HG02678 (cell line): ENCODE results near the gene KHK.
"Not testable (repeated sequence)": the region's sequence is repeated elsewhere in the genome, so short reads cannot be mapped to it uniquely, and the experiment has no call there.

ENCODE experiments used
- ATAC-seq: cut with Tn5 transposase; IDR thresholded peaks from one replicate; pipeline ENCODE4 v1.9.1; 2021; ENCODE audit warnings: mild to moderate bottlenecking, moderate library complexity; ENCODE audit not compliant: unreplicated experiment

The KHK gene

DNA sequence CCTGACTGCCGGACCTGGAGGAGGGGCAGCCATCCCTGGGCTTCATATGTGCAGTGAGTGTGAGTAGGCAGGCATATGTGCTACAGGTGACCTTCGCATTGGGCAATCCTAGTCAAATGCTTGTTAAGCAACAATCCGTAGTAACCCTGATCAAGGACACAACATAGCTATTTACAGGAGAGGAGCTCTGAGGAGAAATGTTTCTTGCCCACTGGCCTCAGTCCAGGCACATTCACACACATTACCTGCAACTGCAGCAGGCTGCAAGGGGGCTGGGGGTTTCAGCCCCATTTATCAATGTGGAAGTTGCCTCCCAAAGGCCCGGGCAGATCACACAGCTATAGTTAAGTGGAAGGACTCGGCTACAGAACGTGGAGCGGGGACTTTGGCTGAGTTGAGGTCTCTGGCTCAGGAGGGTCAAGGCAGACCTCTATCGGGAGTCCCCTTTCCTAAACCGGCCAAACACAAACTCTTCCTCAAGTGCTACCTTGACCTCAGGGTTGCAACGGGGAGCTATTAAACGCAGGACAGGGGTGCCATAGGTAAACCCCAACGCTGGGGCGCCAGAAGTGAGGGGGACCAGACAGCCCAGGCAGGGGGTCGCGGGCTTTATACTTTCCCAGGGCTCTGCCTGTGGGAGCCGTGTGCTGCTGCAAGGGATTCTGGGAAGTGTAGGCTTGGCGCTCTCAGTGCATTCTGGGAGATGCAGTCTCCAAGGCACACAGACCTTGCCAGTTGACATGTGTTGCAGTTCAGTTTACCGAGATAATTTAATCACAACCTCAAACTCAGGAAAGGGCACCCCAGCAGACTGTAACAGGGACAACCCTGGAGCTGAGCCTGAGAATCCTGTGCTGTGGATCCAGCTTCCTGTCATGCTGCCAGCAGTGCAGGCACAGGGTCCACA lies 9.4 kb downstream of the KHK start:
- peak; percentile 48 for ATAC-seq

DNA sequence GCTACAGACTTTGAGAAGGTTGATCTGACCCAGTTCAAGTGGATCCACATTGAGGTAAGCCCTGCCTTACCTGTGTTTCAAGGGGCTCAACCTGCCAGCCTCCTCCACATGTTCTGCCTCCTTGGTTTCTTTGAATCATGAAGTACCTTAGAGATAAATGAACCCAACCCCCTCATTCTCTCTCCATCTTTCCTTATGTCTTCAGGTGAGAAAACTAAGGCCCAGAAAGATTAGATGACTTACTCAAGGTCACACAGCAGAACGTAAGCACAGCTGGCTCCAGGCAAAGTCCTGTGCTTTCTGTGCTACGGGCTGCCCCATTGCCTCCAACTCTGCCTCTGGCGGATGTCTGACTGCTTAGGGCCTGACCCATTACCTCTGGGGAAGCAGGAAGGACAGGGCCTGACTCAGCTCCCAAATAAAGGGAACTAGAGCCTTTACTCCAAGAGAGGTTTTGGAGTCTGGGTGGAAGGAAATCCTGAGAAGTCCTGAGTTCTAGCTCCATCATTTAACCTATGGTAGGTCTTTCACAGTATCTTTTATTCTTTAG lies 10.3 kb downstream of the KHK start:
- ATAC-seq, result no peak

GRCh38 chr2:27097341-27097740 lies 10.8 kb downstream of the KHK start:
- ATAC-seq, result no peak

GRCh38 chr2:27099334-27099955 lies 12.9 kb downstream of the KHK start:
- ATAC-seq, result no peak

DNA sequence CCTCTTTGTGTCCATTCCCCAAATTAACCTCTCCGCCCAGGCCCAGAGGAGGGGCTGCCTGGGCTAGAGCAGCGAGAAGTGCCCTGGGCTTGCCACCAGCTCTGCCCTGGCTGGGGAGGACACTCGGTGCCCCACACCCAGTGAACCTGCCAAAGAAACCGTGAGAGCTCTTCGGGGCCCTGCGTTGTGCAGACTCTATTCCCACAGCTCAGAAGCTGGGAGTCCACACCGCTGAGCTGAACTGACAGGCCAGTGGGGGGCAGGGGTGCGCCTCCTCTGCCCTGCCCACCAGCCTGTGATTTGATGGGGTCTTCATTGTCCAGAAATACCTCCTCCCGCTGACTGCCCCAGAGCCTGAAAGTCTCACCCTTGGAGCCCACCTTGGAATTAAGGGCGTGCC lies 13.5 kb downstream of the KHK start:
- ATAC-seq, result no peak

DNA sequence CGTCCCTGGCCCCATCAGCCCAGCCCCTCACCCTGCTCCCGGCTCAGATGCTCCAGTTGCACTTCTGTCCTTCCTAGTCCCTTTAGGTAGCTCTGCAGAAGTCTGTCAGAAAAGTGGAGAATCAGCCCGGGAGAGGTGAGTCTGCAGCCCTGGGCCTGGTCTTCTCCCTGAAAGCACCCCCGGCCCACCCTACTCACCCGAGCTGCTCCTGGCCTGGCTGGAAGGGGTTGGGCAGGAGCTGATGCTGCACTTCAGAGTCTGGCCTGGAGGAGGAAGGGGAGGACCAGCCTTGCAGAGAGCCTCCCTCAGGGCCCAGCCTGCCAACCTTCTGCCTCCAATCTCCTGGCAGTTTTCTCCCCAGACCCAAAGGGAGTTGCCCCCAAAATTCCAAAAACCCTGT lies 15.8 kb downstream of the KHK start:
- no peak for ATAC-seq

DNA sequence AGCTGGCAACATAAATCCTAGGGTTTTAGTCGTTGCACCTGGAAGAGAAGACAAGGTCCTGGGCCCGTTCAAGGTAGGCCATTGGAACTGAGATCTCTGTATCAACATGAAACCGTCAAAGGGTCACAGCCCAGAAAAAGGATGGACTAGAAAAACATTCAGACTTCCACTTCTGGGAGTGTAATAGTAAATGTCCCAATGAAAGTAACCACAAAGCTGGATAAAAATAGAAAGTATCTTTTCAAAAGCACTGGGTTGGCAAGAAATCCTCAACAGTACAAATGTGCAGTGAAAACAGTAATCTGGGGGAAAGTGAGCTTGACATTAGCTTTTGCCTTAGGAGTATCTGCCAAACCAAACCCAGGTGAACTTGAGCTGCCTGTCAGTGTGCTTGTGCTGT lies 19.4 kb downstream of the KHK start:
- no peak for ATAC-seq

- ATAC-seq, result no peak
Observed at GRCh38 chr2:27108221-27108620, 21.6 kb downstream of the KHK start.

DNA sequence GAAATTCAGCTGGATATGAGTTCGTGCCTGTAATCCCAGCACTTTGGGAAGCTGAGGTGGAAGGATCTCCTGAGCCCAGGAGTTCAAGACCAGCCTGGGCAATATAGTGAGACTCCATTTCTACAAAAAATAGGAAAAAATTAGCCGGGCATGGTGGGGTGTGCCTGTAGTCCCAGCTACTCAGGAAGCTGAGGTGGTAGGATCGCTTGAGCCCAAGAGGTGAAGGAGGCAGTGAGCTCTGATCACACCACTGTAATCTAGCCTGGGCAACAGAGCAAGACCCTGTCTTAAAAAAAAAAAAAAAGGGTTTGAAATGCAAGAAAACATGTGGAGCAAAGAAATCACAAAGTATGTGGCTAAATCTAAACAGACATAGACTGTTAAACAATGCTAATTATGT lies 22.5 kb downstream of the KHK start:
- no peak for ATAC-seq

DNA sequence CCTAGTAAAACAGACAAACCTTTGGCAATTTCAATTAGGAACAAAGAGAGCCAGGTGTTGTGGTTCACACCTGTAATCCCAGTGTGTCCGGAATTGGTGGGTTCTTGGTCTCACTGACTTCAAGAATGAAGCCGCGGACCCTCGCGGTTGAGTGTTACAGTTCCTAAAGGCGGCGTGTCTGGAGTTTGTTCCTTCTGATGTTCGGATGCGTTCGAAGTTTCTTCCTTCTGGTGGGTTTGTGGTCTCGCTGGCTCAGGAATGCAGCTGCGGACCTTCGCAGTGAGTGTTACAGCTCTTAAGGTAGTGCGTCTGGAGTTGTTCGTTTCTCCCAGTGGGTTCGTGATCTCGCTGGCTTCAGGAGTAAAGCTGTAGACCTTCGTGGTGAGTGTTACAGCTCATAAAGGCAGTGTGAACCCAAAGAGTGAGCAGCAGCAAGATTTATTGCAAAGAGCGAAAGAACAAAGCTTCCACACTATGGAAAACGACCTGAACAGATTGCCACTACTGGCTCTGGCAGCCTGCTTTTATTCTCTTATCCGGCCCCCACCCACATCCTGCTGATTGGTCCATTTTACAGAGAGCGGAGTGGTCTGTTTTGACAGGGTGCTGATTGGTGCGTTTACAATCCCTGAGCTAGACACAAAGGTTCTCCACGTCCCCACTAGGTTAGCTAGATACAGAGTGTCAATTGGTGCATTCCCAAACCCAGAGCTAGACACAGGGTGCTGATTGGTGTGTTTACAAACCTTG lies 24.2 kb downstream of the KHK start:
- ATAC-seq, result not testable (repeated sequence)

- ATAC-seq, result not testable (repeated sequence)
Observed at GRCh38 chr2:27111392-27112078, 25.0 kb downstream of the KHK start.

DNA sequence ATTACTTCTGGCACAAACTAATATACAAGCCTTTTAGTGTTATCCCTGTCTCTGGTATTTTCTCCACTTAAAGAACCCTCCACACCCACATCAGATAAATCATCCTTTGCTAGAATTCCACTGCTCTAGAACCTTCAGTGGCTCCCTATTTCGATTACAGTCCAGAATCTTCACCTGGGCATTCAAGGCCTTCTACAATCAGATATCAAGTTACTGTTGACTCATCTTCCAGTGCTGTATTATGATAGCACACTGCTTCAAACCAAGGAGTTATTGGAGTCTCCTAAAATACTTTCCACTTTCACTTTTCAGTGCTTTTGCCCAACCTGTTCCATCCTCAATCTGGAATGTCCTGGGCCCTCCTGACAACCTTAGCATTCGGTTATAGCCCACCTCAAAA lies 28.9 kb downstream of the KHK start:
- no peak for ATAC-seq

DNA sequence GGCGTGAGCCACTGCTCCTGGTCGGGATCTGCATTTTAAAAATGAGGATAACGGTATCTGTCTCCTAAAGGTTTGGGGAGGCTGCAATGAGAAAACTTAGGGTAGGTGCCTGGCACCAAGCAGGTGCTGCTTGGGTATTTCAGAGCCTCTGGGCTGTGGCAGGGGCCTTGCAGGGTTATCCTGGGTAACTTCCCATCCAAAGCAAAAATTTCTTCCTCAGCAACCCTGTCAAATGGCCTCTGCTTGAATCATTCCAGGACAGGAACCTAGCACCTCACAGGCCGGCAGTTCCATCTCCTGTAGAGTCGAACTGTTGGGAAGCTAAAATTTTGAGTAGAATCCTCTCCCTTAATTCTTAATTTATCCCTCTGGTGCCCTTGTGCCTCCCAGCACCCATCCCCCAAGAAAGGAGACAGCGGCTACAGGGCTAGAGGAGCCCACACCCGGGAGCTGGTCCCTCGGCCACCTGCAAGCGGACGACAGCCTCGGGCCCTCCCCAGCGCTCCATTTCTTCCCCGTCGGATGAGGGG lies 31.5 kb downstream of the KHK start:
- no peak for ATAC-seq

DNA sequence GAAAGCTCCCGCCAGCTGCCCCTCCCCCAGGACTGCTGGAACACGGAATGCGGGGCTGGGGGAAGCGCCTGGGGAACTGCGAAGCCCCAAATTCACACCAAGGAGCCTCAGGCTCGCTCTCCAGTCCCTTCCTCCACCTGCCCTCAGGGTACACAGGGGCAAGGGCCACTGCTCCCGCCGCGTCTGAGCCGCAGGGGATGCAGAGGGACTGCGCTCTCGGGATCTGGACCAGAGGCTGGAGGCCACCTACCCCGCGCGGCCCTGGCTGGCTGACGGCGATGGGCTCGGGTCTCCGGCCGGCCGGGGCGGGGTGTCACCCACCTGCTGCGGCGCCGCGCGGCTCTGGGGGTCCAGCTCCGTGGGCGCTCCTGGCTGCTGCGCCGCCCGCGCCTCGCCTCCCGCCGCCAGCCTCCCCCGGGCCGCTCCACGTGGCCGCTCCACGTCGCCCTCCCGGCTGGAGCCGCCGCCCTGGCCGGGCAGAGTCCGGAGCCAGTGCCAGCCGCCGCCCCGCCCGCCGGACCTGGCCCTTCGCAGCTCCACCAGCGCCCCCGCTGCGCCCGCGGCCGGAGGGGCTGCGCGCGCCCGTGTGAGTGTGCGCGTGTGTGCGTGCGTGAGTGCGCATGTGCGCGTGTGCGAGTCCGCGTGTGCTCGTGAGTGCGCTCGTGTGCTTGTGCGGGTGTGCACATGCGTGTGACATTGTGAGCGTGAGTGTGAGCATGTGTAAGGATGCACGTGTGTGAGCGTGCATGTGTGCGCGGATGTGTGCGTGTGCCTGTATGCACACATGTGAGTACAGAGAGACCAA lies 32.2 kb downstream of the KHK start, which contains the start of gene CGREF1:
Gene CGREF1, minus strand, starts transcription at position 604 of the 805 bp plus-strand sequence. CDS start 14,762 bp downstream, outside the sequence.
- no peak for ATAC-seq

GRCh38 chr2:27119330-27119670 lies 32.7 kb downstream of the KHK start:
- ATAC-seq, result not testable (repeated sequence)

DNA sequence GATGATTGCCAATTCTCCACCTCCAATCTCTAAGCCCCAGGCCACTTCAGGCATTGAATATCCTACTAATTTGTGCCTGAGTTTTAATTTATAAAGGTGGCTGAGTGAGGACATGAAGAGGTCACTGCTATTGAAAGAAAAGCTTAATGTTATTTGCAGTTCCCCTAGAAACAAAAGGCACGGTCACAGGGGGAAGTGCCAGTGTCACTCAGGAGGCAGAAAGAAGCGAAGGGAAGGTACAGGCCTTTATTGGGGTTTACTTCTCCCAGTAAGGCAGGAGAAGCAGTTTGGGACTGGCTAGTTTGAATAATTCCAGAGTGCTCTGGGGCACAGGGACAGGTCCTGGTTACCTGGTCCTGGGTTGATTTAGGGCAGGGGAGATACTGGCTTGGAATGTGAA lies 35.3 kb downstream of the KHK start:
- ATAC-seq, result no peak

GRCh38 chr2:27122791-27123190 lies 36.2 kb downstream of the KHK start:
- ATAC-seq, result no peak

GRCh38 chr2:27123302-27124150 lies 37.0 kb downstream of the KHK start, which contains the start of gene ABHD1:
TSS of gene ABHD1 (plus strand) at chr2:27123815. CDS start at chr2:27123949, 134 bp downstream.
- ATAC-seq, result no peak

- ATAC-seq, result no peak
Observed at GRCh38 chr2:27125104-27125503, 38.5 kb downstream of the KHK start.
